C4-2B (cell line): ENCODE data around the gene RIMBP2.

Source experiments
- H3K27ac ChIP-seq: fragments of 450-650 bp; 2 replicates; pipeline ENCODE4 v1.5.1; 2017
- CTCF ChIP-seq: fragments of 450-650 bp; conservative IDR thresholded peaks from 2 replicates; pipeline ENCODE4 v1.5.1; 2017; ENCODE audit warnings: mild to moderate bottlenecking
- ZFX ChIP-seq: fragments of 450-650 bp; IDR thresholded peaks from 2 replicates; pipeline ENCODE4 v1.6.1; 2017

RIMBP2 gene

GRCh38 chr12:130371296-130371695 lies 344.8 kb downstream of the RIMBP2 start:
- TF ChIP-seq CTCF (no peak), ZFX (no peak)
- H3K27ac ChIP-seq = no peak overlapping the region

- no peak overlapping the region for H3K27ac ChIP-seq
- no peak for TF ChIP-seq CTCF
- TF ChIP-seq ZFX = no peak
Observed at GRCh38 chr12:130369816-130370215, 346.3 kb downstream of the RIMBP2 start.

- TF ChIP-seq CTCF = no peak
- no peak for TF ChIP-seq ZFX
- no peak overlapping the region for H3K27ac ChIP-seq
Observed at GRCh38 chr12:130367523-130367922, 348.6 kb downstream of the RIMBP2 start.

- H3K27ac ChIP-seq = no peak overlapping the region
Observed at GRCh38 chr12:130367003-130367402, 349.1 kb downstream of the RIMBP2 start.

GRCh38 chr12:130366159-130366558 lies 349.9 kb downstream of the RIMBP2 start:
- TF ChIP-seq CTCF (no peak), ZFX (no peak)
- no peak overlapping the region for H3K27ac ChIP-seq

More at GRCh38 chr12:130367003-130367402, 349.1 kb downstream of the RIMBP2 start:
- no peak for TF ChIP-seq ZFX
- TF ChIP-seq CTCF = no peak

GRCh38 chr12:130364578-130364977 lies 351.5 kb downstream of the RIMBP2 start:
- TF ChIP-seq CTCF (no peak), ZFX (no peak)
- H3K27ac ChIP-seq = no peak overlapping the region

- TF ChIP-seq CTCF (no peak), ZFX (no peak)
Observed at GRCh38 chr12:130362060-130362459, 354.0 kb downstream of the RIMBP2 start.

More at GRCh38 chr12:130362060-130362459, 354.0 kb downstream of the RIMBP2 start:
- H3K27ac ChIP-seq = no peak overlapping the region
